WTC11 (cell line): ENCODE measurements around the gene RFX6. TPM values are rescaled to one million over a fixed set of nuclear protein-coding genes. Genes with fewer than 3 reads are reported as not detected.

ENCODE experiments used
- ATAC-seq: fragments of 200-7000 bp; cut with Tn5 transposase; 2 replicates; pipeline ENCODE4 v1.10.0; 2021; ENCODE audit warnings: mild to moderate bottlenecking, moderate library complexity
- CTCF ChIA-PET: fragments of 300-600 bp; sonication (Branson Sonifier 250); formaldehyde crosslinking; loops from one replicate; lab custom pipeline; 2021; ENCODE audit warnings: antibody characterized with exemption; lab: Charles Lee
- POLR2A ChIA-PET: fragments of 350-600 bp; sonication (Branson Sonifier 250); formaldehyde crosslinking; loops from one replicate; lab custom pipeline; 2021; ENCODE audit warnings: antibody characterized with exemption; lab: Charles Lee
- DNase-seq: peaks from one replicate; pipeline ENCODE4 v3.0.0; 2021; ENCODE audit warnings: low spot score
- H3K27ac Mint-ChIP-seq: 2 replicates; pipeline ENCODE4 v1.8.0; 2021; ENCODE audit warnings: mixed read lengths
- H3K27me3 Mint-ChIP-seq: 2 replicates; pipeline ENCODE4 v1.8.0; 2021; ENCODE audit warnings: low read depth, mild to moderate bottlenecking, moderate library complexity, mixed read lengths
- H3K36me3 Mint-ChIP-seq: 2 replicates; pipeline ENCODE4 v1.8.0; 2021; ENCODE audit warnings: mixed read lengths
- H3K4me1 Mint-ChIP-seq: 2 replicates; pipeline ENCODE4 v1.8.0; 2022; ENCODE audit warnings: mixed read lengths
- H3K4me3 Mint-ChIP-seq: 2 replicates; pipeline ENCODE4 v1.8.0; 2021; ENCODE audit warnings: mild to moderate bottlenecking, moderate library complexity, mixed read lengths
- H3K9me3 Mint-ChIP-seq: 2 replicates; pipeline ENCODE4 v1.8.0; 2021; ENCODE audit warnings: mixed read lengths
- CTCF ChIP-seq: fragments of 200-600 bp; IDR thresholded peaks from 2 replicates; pipeline ENCODE4 v1.8.0; 2022; ENCODE audit warnings: antibody characterized with exemption
- E2F1 ChIP-seq: sonication (generic); formaldehyde crosslinking; IDR thresholded peaks from 2 replicates; pipeline ENCODE4 v1.8.0; 2022; ENCODE audit warnings: mild to moderate bottlenecking, missing genetic modification reagents
- E2F4 ChIP-seq: sonication (generic); formaldehyde crosslinking; IDR thresholded peaks from 2 replicates; pipeline ENCODE4 v1.8.1; 2022; ENCODE audit warnings: low read depth, mild to moderate bottlenecking, moderate library complexity, missing genetic modification reagents, borderline replicate concordance
- ESRRA ChIP-seq: sonication (generic); formaldehyde crosslinking; IDR thresholded peaks from 2 replicates; pipeline ENCODE4 v1.8.1; 2022; ENCODE audit warnings: mild to moderate bottlenecking, missing genetic modification reagents, borderline replicate concordance
- FOXK1 ChIP-seq: sonication (generic); formaldehyde crosslinking; IDR thresholded peaks from 2 replicates; pipeline ENCODE4 v1.8.0; 2022; ENCODE audit warnings: mild to moderate bottlenecking, moderate library complexity, missing genetic modification reagents
- GABPB1 ChIP-seq: sonication (generic); formaldehyde crosslinking; IDR thresholded peaks from 2 replicates; pipeline ENCODE4 v1.8.1; 2023; ENCODE audit warnings: mild to moderate bottlenecking, missing genetic modification reagents
- GRHL2 ChIP-seq: fragments of 250-450 bp; sonication (Bioruptor Pico); IDR thresholded peaks from 2 replicates; pipeline ENCODE4 v1.8.0; 2022; ENCODE audit warnings: mild to moderate bottlenecking, moderate library complexity; ENCODE audit not compliant: insufficient replicate concordance, severe bottlenecking
- GTF2I ChIP-seq: fragments of 250-450 bp; sonication (Bioruptor Pico); conservative IDR thresholded peaks from 2 replicates; pipeline ENCODE4 v1.4.0; 2021; ENCODE audit warnings: mild to moderate bottlenecking
- MLX ChIP-seq: sonication (generic); formaldehyde crosslinking; IDR thresholded peaks from 2 replicates; pipeline ENCODE4 v1.8.1; 2023; ENCODE audit warnings: mild to moderate bottlenecking, missing genetic modification reagents, moderate library complexity
- MYBL2 ChIP-seq: sonication (generic); formaldehyde crosslinking; IDR thresholded peaks from 2 replicates; pipeline ENCODE4 v1.8.1; 2023; ENCODE audit warnings: mild to moderate bottlenecking, moderate library complexity, missing genetic modification reagents
- NFATC4 ChIP-seq: fragments of 250-450 bp; sonication (Bioruptor Pico); IDR thresholded peaks from 2 replicates; pipeline ENCODE4 v1.9.0; 2021; ENCODE audit warnings: mild to moderate bottlenecking
- OVOL2 ChIP-seq: fragments of 250-450 bp; sonication (Bioruptor Pico); IDR thresholded peaks from 2 replicates; pipeline ENCODE4 v1.9.0; 2021; ENCODE audit warnings: mild to moderate bottlenecking, borderline replicate concordance
- PREB ChIP-seq: sonication (generic); formaldehyde crosslinking; IDR thresholded peaks from 2 replicates; pipeline ENCODE4 v1.8.1; 2022; ENCODE audit warnings: mild to moderate bottlenecking, missing genetic modification reagents, moderate library complexity, borderline replicate concordance
- SOX15 ChIP-seq: fragments of 250-450 bp; sonication (Bioruptor Pico); IDR thresholded peaks from 2 replicates; pipeline ENCODE4 v1.9.0; 2021; ENCODE audit warnings: mild to moderate bottlenecking
- SP1 ChIP-seq: sonication (generic); formaldehyde crosslinking; conservative IDR thresholded peaks from 2 replicates; pipeline ENCODE4 v1.8.1; 2022; ENCODE audit warnings: missing genetic modification reagents
- ZBTB21 ChIP-seq: sonication (generic); formaldehyde crosslinking; IDR thresholded peaks from 2 replicates; pipeline ENCODE4 v1.8.1; 2023; ENCODE audit warnings: mild to moderate bottlenecking, missing genetic modification reagents, borderline replicate concordance
- ZMAT4 ChIP-seq: fragments of 250-450 bp; sonication (Bioruptor Pico); IDR thresholded peaks from 2 replicates; pipeline ENCODE4 v1.9.0; 2021; ENCODE audit warnings: mild to moderate bottlenecking
- ZNF138 ChIP-seq: sonication (generic); formaldehyde crosslinking; conservative IDR thresholded peaks from 2 replicates; pipeline ENCODE4 v1.8.1; 2022; ENCODE audit warnings: mild to moderate bottlenecking, moderate library complexity, missing genetic modification reagents
- ZNF219 ChIP-seq: sonication (generic); formaldehyde crosslinking; IDR thresholded peaks from 2 replicates; pipeline ENCODE4 v1.8.0; 2023; ENCODE audit warnings: missing genetic modification reagents, mild to moderate bottlenecking, borderline replicate concordance
- ZNF232 ChIP-seq: sonication (generic); formaldehyde crosslinking; IDR thresholded peaks from 2 replicates; pipeline ENCODE4 v1.8.0; 2022; ENCODE audit warnings: mild to moderate bottlenecking, missing genetic modification reagents
- ZNF423 ChIP-seq: fragments of 250-450 bp; sonication (Bioruptor Pico); IDR thresholded peaks from 2 replicates; pipeline ENCODE4 v2.1.2; 2022; ENCODE audit warnings: mild to moderate bottlenecking, moderate library complexity
- total RNA-seq: library from RNA; stranded (reverse); gene quantifications from 3 replicates; pipeline ENCODE4 v1.2.3, GENCODE V29; 2021
- TF ChIP-seq, protein P1 (sequence below): sonication (generic); formaldehyde crosslinking; conservative IDR thresholded peaks from 2 replicates; pipeline ENCODE4 v1.8.1; 2022; ENCODE audit warnings: mild to moderate bottlenecking, missing genetic modification reagents
- TF ChIP-seq, protein P2 (sequence below): fragments of 250-450 bp; sonication (Bioruptor Pico); IDR thresholded peaks from 2 replicates; pipeline ENCODE4 v1.8.0; 2021; ENCODE audit warnings: mild to moderate bottlenecking
- TF ChIP-seq, protein P3 (sequence below): fragments of 250-450 bp; sonication (Bioruptor Pico); conservative IDR thresholded peaks from 2 replicates; pipeline ENCODE4 v1.9.0; 2021; ENCODE audit warnings: mild to moderate bottlenecking

The RFX6 gene
- total RNA-seq, 1 experiment from 2014 or later, result not detected

DNA sequence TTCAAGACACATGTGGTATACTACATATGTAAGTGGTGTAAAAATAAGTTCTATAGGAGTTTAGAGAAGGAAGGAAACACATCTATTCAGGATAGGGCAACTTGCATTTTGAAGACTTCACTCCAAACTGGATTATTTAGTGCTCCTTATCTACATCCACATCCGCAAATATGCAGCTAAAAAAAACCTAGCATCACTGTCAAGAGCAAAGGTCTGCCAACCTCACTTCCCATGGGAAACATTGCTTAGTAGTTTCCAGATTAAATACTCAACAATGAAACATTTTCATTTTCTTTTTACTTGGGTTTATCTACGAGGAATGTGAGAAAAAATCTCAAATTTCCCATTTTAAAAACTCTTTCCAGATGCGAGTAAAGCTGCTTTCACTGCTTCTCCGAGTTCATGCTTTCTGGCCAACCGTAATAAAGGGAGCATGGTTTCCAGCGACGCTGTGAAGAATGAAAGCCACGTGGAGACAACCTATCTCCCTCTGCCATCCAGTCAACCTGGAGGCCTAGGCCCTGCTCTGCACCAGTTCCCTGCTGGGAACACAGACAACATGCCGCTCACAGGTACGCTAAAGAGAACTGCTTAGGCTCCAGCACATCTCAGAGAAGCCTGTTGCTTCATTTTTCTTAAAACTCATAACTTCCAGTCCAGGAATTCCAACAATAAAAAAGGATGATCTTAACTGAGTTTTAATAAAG lies 48.2 kb downstream of the RFX6 start (continued):
- TF ChIP-seq, protein P1, sequence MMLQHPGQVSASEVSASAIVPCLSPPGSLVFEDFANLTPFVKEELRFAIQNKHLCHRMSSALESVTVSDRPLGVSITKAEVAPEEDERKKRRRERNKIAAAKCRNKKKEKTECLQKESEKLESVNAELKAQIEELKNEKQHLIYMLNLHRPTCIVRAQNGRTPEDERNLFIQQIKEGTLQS (CRISPR knock-in tag), result no peak
- TF ChIP-seq NFATC4 (CRISPR knock-in tag), result no peak
- no peak for TF ChIP-seq E2F1
- TF ChIP-seq ZNF232 (CRISPR knock-in tag), result no peak
- TF ChIP-seq OVOL2 (CRISPR knock-in tag), result no peak
- no peak for TF ChIP-seq GABPB1 (CRISPR knock-in tag)
- no peak for TF ChIP-seq MLX (CRISPR knock-in tag)
- TF ChIP-seq ZNF138 (CRISPR knock-in tag), result no peak
- TF ChIP-seq FOXK1 (CRISPR knock-in tag), result no peak

- DNase-seq, result no peak
- TF ChIP-seq ZNF219 (CRISPR knock-in tag), result no peak
- TF ChIP-seq ZBTB21 (CRISPR knock-in tag), result no peak
- no peak for TF ChIP-seq MYBL2
- no peak for TF ChIP-seq SP1 (CRISPR knock-in tag)
- TF ChIP-seq, protein P2, sequence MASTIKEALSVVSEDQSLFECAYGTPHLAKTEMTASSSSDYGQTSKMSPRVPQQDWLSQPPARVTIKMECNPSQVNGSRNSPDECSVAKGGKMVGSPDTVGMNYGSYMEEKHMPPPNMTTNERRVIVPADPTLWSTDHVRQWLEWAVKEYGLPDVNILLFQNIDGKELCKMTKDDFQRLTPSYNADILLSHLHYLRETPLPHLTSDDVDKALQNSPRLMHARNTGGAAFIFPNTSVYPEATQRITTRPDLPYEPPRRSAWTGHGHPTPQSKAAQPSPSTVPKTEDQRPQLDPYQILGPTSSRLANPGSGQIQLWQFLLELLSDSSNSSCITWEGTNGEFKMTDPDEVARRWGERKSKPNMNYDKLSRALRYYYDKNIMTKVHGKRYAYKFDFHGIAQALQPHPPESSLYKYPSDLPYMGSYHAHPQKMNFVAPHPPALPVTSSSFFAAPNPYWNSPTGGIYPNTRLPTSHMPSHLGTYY, result no peak
- TF ChIP-seq, protein P3, sequence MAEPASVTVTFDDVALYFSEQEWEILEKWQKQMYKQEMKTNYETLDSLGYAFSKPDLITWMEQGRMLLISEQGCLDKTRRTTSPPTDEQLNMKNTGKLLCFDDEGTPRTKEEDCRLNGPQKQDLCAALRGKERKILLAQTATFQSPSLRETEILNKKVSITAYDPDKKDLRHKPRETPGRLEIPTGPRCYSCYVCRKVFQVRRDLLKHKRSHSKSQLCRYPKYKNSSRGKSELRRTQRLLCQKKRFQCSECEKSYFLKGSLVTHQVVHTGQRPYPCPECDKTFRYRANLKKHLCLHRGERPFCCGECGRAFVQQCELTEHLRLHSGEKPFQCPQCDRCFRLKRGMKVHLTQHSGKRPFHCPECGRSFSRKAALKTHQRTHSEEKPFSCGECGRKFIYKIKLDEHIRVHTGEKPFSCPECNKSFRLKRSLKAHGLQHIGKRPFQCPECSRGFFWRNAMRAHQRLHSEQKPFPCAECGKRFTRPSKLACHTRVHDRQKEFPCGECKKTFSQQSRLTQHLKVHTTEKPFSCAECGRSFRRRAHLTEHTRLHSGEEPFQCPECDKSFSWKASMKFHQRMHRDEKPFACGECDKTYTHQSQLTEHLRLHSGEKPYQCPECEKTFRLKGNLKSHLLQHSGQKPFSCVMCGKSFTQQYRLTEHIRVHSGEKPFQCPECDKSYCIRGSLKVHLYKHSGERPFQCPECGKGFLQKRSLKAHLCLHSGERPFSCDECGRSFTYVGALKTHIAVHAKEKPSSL (CRISPR knock-in tag), result no peak
- TF ChIP-seq GTF2I (CRISPR knock-in tag), result no peak
- no peak for TF ChIP-seq ZMAT4 (CRISPR knock-in tag)
- TF ChIP-seq PREB, result no peak
- TF ChIP-seq SOX15 (CRISPR knock-in tag), result no peak
- TF ChIP-seq GRHL2 (CRISPR knock-in tag), result no peak
- no peak for TF ChIP-seq ZNF423 (CRISPR knock-in tag)
- no peak for TF ChIP-seq E2F4 (CRISPR knock-in tag)
- TF ChIP-seq CTCF, result no peak
- TF ChIP-seq ESRRA, result no peak
- TF ChIP-seq, protein P1 (CRISPR knock-in tag), result no peak
- TF ChIP-seq, all 79 proteins: peak for 0
- Mint-ChIP-seq H3K4me1 (peaks cover 5% of the 10 kb centered on the region; the same call in 1 of the 2 replicates), H3K4me3 (no peak overlapping the region), H3K27me3 (no peaks in the 10 kb centered on the region), H3K9me3 (no peaks in the 10 kb centered on the region), H3K27ac (no peak overlapping the region), H3K36me3 (no peaks in the 10 kb centered on the region)
- no peak for ATAC-seq
- POLR2A ChIA-PET, result no interaction called here
- CTCF ChIA-PET, result no interaction called here
These were observed 51.6 kb downstream of the RFX6 start for GRCh38 chr6:116928677-116929076.
